Activated CD4-positive, alpha-beta T cell treated with anti-CD3 and anti-CD28 coated beads for 48 hours (primary cell): ENCODE results near the gene SACM1L.

Experiments used
- DNase-seq: peaks from one replicate; pipeline ENCODE4 v3.0.0-alpha.2; 2020

The SACM1L gene, protein sequence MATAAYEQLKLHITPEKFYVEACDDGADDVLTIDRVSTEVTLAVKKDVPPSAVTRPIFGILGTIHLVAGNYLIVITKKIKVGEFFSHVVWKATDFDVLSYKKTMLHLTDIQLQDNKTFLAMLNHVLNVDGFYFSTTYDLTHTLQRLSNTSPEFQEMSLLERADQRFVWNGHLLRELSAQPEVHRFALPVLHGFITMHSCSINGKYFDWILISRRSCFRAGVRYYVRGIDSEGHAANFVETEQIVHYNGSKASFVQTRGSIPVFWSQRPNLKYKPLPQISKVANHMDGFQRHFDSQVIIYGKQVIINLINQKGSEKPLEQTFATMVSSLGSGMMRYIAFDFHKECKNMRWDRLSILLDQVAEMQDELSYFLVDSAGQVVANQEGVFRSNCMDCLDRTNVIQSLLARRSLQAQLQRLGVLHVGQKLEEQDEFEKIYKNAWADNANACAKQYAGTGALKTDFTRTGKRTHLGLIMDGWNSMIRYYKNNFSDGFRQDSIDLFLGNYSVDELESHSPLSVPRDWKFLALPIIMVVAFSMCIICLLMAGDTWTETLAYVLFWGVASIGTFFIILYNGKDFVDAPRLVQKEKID

DNA sequence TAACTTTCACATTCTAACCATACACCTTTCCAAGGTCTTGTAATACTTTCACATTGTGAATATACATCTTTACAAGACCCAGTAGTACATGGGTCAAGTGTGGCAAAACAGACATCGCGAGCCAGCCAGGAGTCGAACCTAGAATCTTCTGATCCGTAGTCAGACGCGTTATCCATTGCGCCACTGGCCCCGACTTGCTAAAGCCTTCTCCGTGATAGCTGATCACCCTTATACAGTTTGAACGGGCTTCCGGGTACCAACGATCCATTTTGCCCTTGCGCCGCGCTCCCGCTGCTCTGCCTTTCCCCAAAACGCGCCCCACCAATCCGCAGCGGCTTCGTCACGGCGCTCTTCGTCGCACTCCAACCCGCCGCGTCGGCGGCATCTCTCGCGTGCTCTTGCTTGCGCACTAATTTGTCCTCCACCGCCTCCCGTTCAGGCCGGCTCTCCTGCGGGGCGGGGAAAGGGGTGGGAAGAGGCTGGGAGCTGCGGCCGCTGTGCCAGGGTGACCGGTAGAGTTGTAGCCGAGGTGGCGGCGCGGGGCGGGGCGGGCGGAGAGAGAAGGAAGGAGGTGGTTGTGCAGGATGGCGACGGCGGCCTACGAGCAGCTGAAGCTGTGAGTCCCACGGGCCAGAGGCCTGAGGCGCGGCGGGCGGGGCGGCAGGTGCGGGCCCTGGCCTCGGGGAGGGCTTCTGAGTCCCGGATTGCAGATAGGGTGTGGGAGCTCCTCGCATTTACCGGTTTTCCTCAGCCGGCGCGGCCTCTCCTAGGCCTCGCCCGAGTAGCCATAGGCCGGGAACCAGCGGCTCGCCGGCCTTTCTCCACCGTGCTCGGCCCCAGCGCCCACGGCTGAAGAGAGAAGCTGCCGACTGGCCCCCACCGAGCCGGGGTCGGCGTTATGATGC, at the start of gene SACM1L:
TSS of gene SACM1L (plus strand) at position 515 of the 905 bp plus-strand sequence. CDS start at position 585, 70 bp downstream.
- DNase-seq: peak; percentile 97

- DNase-seq: no peak
These were observed 49.1 kb upstream of the SACM1L start for GRCh38 chr3:45640091-45640507.

GRCh38 chr3:45640724-45641361, 48.4 kb upstream of the SACM1L start:
- no peak for DNase-seq

- no peak for DNase-seq
These were observed 47.4 kb upstream of the SACM1L start for GRCh38 chr3:45641756-45642155.

DNA sequence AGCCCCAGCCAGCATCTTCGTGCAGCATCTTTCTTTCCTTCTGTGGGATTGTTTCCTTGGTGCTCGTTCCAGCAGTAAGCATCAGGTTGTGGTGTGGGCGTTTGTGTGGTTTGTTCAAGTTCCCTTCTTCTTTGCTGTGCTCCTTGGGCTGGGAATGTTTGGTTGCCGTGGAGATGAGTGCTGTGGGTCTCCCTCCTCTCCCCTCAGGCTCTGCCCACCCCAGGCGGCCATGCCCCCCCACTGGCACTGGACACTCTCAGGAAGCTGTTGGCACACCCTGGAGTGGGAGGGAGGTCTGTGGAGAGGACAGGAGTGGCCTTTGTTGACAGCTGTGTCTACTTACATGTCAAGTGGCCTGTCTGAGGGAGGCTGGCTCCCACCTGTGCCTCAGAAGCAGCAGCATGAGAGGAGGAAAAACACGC, 46.5 kb upstream of the SACM1L start:
- no peak for DNase-seq

DNA sequence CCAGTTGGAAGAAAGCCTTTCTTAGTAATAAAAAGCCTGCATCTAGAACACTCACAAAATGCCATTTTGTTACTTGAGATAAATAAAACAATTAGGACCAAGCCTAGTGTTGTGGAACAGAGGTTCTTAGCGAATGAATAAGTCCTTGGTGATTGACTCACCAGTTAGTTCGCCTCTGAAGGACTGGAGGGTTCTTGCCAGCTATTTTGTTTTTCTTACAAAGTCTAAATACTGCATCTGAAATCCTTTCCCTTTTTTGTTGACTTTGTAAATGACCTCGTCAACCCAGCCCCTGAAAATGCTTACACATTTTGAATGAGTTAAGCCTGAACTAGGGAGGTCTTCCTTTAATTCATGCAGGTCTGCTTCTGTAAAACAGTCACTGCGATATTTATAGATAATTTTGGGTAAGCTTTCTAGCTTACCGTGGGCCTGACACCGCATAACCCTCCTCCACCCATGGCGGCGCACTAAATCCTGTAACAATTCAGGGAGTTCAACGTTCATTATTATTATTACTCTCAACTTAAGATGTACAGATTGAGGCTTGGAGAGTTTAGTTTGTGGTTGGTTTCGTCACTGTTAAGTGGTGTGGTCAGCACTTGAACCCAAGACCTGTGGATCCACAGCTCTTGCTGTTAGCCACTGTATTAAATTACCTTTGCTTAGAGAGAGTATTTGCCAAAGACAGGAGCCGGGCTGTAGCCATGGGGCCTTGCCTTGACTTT, 45.0 kb upstream of the SACM1L start:
- DNase-seq: no peak

DNA sequence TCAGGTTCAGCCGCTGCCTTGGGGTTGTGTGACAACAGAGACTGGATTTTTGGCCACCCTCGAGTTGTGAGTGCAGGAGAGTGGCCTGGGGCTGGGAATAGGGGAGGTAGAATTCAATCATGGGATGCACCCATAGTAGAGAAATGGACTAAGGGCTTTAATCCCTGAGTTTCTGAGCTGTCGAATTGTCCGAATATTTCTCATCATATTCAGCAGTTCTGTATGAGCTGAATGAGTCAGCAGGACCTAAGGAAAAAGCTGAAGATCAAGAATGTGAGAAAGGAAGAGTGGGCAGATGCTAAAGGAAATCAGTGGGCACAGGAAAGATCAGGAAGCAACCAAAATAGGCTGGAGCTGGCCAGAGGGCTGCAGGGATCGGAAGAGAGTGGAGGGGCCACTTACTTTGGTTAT, 44.4 kb upstream of the SACM1L start:
- DNase-seq: no peak

- DNase-seq: no peak
These were observed 43.1 kb upstream of the SACM1L start for GRCh38 chr3:45646051-45646585.

- no peak for DNase-seq
These were observed 42.0 kb upstream of the SACM1L start for GRCh38 chr3:45647148-45647619.

DNA sequence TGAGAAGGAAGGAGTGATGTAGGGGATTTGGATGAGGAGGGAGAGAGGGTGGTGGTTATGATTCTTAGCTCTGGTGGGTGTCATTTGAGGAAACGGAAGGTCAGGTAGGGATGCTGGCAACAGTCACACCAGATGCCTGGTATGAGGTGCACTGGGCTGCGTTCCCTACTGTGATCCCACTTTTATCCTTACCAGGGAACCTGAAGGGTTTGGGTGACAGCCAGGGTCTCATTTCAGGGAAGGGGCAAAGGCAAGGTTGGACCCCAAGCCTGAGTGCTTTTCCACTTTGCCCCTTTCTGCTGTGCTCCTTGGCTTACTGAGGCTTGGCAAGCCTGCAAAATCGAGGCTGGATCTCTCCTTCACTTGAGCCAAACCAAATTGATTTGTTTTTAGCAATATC, 36.0 kb upstream of the SACM1L start:
- no peak for DNase-seq

GRCh38 chr3:45654397-45654944, 34.7 kb upstream of the SACM1L start:
- DNase-seq: no peak

DNA sequence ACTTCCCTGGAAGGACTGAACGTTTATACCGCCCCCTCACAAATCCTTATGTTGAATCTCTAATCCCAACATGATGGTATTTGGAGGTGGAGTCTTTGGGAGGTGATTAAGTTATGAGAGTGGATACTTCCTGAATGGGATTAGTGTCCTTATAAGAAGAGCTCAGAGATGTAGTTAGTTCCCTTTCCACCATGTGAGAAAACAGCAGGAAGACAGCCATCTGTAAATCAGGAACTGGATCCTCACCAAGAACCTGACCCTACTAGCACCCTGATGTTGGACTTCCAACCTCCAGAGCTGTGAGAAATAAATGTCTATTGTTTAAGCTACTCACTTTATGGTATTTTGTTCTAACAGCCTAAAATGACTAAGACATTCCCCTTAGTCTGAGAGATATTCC, 33.3 kb upstream of the SACM1L start:
- no peak for DNase-seq

GRCh38 chr3:45656575-45657363, 32.4 kb upstream of the SACM1L start:
- peak; percentile 92 for DNase-seq

DNA sequence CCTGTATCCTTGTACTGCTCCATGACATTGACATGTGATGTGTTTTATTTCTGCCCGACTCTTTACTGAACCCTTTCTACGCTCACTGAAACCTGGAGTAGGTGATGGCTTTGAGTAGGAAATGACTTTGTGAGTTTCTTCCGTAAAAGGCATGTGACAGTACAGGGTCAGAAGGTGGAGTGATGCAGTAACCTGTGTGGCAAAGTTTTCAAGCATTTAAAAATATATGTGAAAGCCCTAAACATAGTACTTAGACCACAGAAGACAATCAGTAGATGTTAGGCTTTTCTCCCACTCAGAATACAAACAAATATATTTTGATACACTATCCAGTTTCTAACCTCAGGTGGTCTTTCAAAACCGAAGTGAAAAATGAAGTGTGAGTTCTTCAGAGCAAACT, 31.3 kb upstream of the SACM1L start:
- no peak for DNase-seq

DNA sequence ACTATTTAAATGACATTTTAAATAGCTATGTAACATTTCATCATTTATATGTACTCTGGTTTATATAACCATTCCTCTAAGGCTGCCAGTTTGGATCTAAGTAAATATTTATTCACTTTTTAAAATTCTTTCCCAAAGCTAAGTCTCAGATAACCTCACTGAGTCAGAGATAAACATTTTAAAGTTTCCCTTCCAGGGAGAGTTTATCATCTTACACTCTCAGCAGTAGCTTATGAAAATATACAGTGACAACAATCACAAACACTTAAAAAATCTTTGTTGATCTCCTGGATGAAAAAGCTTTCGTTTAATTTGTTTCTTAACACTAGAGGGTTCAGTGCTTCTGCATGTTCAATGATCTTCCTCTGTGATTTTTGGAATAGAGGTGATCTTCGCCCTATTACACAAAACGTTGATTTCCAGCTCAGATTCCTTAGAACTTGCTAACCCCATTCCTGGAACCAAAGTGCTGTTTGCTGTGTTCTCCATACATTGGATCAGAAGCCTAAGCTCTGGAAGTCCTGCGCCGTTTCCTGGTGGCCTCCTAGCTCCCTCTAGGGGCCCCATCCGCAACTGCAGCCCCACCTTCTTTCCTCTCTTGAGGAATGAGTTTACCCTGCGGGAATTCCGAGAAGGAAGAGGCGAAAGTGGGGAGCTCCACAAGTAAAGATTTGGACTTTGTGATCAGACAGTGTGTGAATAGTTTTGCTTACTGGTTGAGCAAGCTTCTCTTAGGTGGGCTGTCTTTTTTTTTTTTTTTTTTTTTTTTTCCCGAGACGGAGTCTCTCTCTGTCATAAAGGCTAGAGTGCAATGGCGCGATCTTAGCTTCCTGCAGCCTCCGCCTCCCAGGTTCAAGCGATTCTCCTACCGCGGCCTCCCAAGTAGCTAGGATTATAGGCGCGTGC, 29.3 kb upstream of the SACM1L start:
- DNase-seq: peak; percentile 54

- no peak for DNase-seq
These were observed 28.7 kb upstream of the SACM1L start for GRCh38 chr3:45660567-45660901.

GRCh38 chr3:45664578-45664977, 24.6 kb upstream of the SACM1L start:
- peak; percentile 80 for DNase-seq

- peak; percentile 72 for DNase-seq
These were observed 24.1 kb upstream of the SACM1L start for GRCh38 chr3:45665101-45665572.

DNA sequence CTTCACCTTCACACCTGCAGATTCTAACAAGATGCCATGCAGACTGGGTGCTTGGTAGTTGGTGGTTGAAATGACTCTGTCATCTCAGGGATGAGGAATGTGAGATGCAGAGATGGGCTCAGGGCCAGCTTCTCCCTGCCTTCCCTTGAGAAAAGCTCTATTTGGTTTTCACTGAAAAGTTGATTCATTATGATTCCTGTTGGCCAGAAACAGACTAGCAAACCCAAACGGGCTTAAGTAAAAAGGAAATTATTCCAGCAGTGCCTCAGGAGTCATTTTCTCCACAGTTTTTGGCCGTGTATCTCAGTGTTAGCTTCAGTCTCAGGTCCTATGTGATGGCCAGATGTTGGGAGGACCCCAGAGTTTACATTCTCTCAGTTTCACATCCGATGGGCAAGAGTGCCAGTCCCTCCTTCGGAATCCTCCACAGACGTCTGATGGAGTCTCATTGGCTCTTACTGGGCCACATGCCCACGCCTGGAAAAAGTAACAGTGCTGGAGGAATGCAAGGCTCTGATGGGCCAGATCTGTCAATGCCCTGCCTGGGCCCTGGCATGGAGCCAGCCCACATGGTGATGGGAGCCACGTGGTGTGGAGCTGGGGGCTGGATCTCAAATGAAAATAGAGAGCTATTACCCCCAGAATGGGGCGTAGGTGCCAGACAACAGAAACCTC, 22.3 kb upstream of the SACM1L start:
- DNase-seq: peak; percentile 28
